Measurements from ENCODE around the gene CACNG7.

Gene CACNG7

DNA sequence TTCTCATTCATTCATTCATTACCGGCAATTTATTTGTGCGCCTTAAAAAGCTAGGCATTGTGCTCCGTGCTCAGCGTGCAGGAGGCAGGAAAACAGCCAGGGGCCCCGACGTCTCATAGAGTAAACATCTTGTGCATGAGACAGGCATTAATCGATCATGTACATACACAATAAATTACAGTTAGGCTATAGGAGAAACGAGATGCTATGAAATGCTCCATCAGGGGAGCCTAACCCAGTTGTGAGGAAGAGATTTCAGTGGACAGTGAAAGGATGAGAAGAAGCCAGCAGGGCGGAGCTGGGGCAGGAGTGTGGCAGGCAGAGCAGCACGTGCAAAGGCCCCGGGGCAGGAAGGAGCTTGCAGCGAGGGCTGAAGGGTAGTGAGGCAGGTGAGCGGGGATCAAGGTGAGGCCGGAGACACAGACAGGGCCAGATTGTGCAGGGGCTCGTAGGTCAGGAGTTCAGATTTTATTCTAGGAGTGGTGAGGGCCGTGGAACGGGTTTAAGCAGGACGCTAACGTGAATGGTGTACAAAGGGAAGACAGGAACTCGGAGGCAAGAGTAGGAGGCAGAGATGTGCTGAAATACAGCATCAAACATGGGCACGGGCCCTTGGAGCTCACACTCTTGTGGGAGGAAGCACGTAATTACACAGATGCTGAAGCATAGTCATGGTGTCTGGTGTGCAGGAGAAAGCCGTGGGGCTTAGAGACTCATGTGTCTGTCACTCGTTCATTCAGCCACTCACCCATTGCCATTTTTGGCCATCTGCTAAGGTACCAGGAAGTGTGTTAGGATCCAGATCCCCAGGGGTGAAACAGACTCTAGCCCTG, 74.6 kb downstream of the CACNG7 start:
- DNase-seq, result no peak

DNA sequence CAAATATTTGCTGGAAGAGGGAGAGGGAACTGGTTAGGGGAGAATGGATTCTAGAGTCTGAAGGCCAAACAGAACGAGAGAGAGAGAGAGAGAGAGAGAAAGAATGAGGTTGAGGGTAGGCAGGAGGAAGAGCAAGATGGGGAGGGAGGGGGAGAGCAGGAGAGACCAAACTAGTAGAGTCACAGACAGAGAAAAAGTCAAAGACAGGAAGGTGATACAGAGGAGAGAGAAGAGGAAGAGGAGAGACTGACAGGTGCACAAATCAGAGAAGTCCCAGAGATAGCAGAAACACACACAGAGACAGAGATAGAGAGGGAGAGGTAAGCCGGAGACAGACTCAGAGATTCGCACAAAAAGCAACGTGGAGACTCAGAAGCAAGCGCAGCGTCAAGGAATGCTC, 76.8 kb downstream of the CACNG7 start:
- no peak for DNase-seq

DNA sequence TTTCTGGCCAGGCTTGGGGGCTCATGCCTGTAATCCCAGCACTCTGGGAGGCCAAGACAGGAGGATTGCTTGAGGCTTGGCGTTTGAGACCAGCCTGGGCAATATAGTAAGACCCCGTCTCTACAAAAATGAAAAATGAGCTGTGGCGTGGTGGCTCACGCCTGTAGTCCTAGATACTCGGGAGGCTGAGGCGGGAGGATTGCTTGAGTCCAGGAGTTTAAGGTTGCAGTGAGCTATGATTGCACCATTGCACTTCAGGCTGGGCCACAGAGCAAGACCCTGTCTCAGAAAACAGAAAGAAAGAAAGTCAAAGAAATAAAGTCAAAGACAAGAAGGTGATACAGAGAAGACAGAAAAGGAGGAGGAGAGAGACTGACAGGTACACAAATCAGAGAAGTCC, 79.9 kb downstream of the CACNG7 start:
- no peak for DNase-seq

DNA sequence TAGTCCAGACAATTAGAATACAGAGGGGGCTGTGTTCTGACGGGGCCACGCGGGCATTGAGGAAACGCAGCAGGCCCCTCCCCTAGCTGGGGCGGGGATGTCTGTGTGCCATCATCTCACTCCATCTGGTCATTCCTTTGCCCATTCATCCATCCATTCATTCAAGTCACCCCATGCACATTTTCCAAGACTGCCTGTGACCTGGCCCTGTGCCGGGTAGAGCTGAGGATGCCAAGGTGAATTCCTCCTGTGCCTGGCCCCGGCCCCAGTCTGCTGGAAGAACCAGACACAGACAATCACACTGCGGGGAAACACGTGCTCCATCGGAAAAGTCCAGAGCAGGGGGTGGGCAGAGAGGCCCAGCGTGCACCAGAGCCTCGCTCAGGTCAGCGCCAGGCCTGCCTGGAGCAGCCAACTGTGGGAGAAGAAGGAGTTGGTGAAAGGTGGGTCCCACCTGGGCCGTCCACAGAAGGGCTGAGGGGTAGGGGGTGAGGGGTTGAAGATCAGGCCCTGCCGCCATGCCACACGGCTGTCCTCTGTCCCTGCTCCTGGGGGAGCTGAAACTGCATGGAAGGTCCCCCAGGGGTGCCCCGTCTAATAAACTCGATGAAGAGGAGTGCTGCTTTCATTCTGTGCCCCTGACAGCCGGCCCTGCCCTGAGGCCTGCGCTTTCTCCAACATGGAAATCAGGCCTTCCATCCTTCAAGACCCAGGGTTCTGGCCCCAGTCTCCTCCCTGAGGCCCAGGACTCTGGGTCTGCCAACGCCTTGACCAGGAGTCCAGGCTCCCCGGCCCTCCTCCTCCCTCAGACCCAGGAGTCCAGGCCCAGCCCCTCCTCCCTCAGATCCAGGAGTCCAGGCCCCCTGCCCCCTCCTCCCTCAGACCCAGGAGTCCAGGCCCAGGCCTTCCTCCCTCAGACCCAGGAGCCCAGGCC, 80.8 kb downstream of the CACNG7 start:
- no peak for DNase-seq

DNA sequence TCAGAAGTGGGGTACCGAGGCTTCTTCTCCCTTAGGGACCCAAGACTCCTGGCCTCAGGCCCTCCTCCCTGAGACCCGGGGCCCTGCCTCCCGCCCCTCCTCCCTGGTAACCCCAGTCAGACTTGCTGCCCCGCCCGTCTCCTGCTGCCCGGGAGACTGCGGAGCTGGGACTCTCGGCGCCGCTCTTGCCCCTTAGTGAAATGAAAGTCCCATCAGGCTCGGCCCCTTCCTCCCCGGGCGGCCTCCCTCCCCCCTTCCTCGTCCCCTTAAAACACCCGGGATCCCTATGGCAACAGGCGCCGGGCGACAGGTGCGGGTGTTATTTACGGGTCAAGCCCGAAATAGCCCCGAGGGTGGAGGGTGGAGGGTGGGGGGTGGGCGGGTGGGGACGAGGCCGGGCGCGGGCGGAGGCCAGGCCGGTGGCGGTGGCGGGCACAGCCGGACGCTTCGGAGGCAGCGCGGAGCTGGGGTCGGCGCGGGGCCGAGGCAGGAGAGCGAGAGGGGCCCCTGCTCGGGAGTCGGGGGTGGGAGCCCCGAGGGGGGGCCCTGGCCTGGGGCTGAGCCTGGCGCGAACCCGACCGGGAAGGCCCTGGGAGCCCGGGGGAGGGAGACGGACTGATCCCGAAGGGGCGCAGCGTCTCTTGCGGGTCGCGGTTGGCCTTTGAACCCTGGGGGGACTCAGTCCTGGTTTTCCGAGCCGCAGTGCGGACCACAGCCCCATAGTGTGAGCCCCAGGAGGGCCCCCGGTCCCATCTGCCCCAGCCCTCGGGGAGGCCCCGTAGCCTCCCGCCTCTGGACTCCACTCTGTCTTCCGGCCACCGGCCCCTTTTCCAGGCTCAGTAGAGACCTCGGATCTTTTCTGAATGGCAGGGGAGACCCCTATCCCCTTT, 82.4 kb downstream of the CACNG7 start, which contains the start of gene CACNG6:
TSS of gene CACNG6 (plus strand) at position 414 of the 890 bp plus-strand sequence. CDS start 1,241 bp downstream, outside the sequence.
- no peak for DNase-seq

DNA sequence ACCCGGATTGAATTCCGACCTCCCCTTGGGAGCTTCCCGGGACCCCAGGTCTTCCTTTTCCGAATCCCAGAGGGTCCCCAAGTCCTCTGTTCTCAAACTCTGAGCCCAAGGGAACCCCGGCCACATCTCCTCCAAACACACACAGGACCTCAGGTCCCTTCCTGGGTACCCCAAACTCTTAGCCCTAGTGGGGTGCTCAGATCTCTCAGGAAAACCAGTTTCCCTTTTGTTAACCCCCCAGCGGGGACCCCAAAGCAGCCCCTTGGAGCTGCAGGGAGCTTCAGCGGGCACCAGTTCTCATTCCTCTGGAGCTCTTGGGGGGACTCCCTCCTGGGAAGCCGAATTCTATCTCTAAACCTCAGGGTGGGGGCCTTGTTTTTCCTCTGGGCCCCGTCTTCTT, 83.1 kb downstream of the CACNG7 start:
- DNase-seq, result no peak

DNA sequence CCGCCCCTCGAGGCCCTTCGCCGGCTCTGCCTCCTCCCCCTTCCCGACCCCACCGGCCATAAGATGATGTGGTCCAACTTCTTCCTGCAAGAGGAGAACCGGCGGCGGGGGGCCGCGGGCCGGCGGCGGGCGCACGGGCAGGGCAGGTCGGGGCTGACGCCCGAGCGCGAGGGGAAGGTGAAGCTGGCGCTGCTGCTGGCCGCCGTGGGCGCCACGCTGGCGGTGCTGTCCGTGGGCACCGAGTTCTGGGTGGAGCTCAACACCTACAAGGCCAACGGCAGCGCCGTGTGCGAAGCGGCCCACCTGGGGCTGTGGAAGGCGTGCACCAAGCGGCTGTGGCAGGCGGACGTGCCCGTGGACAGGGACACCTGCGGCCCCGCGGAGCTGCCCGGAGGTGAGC, 83.7 kb downstream of the CACNG7 start:
- no peak for DNase-seq

DNA sequence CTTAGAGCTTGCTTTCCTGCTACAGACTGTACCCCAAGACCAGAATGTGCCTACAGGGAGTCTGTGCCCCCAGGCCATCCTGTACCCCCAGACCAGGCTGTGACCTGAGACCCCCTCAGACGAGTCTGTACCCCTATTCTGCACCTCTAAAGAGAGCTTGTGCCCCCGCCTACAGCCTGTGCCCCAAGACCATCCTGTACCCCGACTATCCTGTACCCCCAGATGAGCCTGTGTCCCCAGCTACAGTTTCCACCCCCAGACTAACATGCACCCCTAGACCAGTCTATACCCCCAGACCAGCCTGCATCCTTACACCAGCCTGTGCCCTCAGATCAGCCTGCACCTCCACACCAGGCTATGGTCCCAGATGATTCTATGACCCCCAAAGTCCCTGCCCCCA, 84.4 kb downstream of the CACNG7 start:
- DNase-seq, result no peak

Data from NCI-H1694 (cell line).